ENCODE results near the gene JARID2.
A peak's percentile ranks its signal among the peaks of the same experiment; 100 is the strongest.

The JARID2 gene

DNA sequence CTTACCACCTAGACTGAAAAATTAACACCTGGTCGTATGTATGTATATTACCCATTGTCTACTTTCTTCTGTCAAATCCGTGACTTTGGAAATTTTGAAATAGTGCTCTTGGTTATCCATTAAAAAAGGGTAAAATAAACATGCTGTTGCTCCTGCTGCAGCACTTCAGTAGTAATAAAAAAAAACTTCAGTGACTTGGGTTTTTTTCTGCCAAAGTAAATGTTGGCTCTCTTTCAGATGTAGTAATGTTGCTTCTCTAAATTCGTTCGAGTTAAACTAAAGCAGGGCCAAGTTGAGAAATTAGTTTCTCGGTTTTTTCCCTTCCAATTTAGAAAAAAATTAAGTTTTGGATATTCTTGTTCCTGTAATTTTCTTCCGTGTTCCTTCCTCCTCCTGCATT lies 34.2 kb downstream of the JARID2 start:
- TF ChIP-seq CTCF (IDR thresholded peaks at IDR 0.05; ENCODE audit: low read depth, low read length) = no peak
- no peak overlapping the region for H3K4me3 ChIP-seq (ENCODE audit: low read depth, low read length)
- in situ Hi-C loops (cut with HindIII; ENCODE audit: low sequenced_read_pairs) = no loop called here
- DNase-seq (ENCODE audit: low read depth, low spot score) = peak; percentile 72

- TF ChIP-seq CTCF (IDR thresholded peaks at IDR 0.05; ENCODE audit: low read depth, low read length) = no peak
- no peak for DNase-seq (ENCODE audit: low read depth, low spot score)
- no peak overlapping the region for H3K4me3 ChIP-seq (ENCODE audit: low read depth, low read length)
- in situ Hi-C loops (cut with HindIII; ENCODE audit: low sequenced_read_pairs) = no loop called here
These were observed 35.1 kb downstream of the JARID2 start for GRCh38 chr6:15280961-15281360.

DNA sequence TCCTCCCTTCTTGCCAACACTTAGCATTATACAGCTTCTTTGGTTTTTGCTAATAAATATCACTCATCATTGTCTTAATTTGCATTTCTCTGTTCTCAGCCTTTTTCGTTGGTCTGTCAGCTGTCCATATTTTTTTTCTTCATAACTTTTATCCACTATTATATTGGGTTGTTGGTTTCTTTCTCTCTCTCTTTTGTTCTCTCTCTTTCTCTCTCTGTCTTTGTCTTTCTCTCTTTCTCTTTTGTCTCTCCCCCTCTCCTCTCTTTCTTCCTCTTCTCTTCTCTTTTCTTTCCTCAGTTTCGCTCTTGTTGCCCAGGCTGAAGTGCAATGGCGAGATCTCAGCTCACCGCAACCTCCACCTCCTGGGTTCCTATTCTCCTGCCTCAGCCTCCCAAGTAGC lies 36.5 kb downstream of the JARID2 start:
- no peak overlapping the region for H3K4me3 ChIP-seq (ENCODE audit: low read depth, low read length)
- no peak for TF ChIP-seq CTCF (IDR thresholded peaks at IDR 0.05; ENCODE audit: low read depth, low read length)
- no peak for DNase-seq (ENCODE audit: low read depth, low spot score)
- in situ Hi-C loops (cut with HindIII; ENCODE audit: low sequenced_read_pairs) = no loop called here

DNA sequence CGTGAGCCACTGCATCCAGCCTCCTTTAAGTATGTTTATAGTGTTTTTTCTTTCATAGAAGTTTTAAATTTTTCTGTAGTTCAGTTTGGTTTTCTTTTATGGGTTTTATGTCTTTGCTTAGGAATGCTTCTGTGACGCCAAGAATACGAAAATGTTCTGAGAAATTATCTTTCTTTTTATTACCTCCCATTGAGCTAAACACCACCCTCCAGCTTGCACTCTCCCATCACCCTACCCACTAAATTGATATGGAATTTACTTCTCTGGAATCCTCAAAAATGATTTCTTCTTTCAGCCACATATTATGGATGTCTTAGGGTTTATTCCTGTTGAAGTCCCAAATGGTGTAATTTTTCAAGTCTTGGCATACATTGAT lies 38.1 kb downstream of the JARID2 start:
- in situ Hi-C loops (cut with HindIII; ENCODE audit: low sequenced_read_pairs) = no loop called here
- H3K4me3 ChIP-seq (ENCODE audit: low read depth, low read length) = no peak overlapping the region
- TF ChIP-seq CTCF (IDR thresholded peaks at IDR 0.05; ENCODE audit: low read depth, low read length) = no peak
- DNase-seq (ENCODE audit: low read depth, low spot score) = peak; percentile 72

GRCh38 chr6:15284743-15285142 lies 38.9 kb downstream of the JARID2 start:
- peak; percentile 57 for DNase-seq (ENCODE audit: low read depth, low spot score)
- in situ Hi-C loops (cut with HindIII; ENCODE audit: low sequenced_read_pairs) = no loop called here
- no peak overlapping the region for H3K4me3 ChIP-seq (ENCODE audit: low read depth, low read length)
- TF ChIP-seq CTCF (IDR thresholded peaks at IDR 0.05; ENCODE audit: low read depth, low read length) = no peak

DNA sequence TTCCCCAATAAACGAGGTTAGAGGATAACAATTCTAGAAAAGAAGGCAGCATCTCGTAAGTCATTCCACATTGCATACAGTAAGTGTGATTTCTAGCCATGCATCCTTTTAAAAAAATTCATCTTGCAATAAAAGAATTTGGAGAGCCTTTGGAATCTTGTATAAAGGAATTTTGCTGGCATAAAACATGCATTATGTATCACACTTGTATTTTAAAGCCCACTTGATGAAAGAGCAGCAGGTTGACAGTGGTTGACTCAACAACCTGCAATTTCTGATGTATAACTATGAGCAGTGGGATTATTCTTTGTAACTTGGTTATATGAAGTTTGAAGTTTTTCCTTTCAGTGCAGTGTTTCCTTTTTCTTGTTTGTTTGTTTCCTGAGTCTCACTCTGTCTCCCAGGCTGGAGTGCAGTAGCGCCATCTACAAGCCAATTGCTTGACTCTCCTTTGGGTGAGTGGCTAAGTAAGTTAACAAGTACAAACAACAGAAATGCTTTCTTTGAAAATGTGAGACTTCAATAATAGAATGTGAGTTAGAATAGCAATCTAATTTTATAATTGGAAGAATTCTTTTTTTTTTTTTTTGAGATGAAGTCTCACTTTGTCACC lies 39.9 kb downstream of the JARID2 start:
- H3K4me3 ChIP-seq (ENCODE audit: low read depth, low read length) = no peak overlapping the region
- in situ Hi-C loops (cut with HindIII; ENCODE audit: low sequenced_read_pairs) = no loop called here
- TF ChIP-seq CTCF (IDR thresholded peaks at IDR 0.05; ENCODE audit: low read depth, low read length) = no peak
- DNase-seq (ENCODE audit: low read depth, low spot score) = no peak
